WTC11 (cell line): ENCODE results near the gene DLX6. TPM values are rescaled to one million over a fixed set of nuclear protein-coding genes. Genes with fewer than 3 reads are reported as not detected.

Source experiments
- AR ChIP-seq: fragments of 250-450 bp; sonication (Bioruptor Pico); IDR thresholded peaks from 2 replicates; pipeline ENCODE4 v1.9.0; 2021; ENCODE audit warnings: mild to moderate bottlenecking
- ATF1 ChIP-seq: sonication (generic); formaldehyde crosslinking; IDR thresholded peaks from 2 replicates; pipeline ENCODE4 v1.8.1; 2023; ENCODE audit warnings: mild to moderate bottlenecking, moderate library complexity, missing genetic modification reagents
- CTCF ChIP-seq: fragments of 200-600 bp; IDR thresholded peaks from 2 replicates; pipeline ENCODE4 v1.8.0; 2022; ENCODE audit warnings: antibody characterized with exemption
- FOXK1 ChIP-seq: sonication (generic); formaldehyde crosslinking; IDR thresholded peaks from 2 replicates; pipeline ENCODE4 v1.8.0; 2022; ENCODE audit warnings: mild to moderate bottlenecking, moderate library complexity, missing genetic modification reagents
- JUN ChIP-seq: sonication (generic); formaldehyde crosslinking; IDR thresholded peaks from 2 replicates; pipeline ENCODE4 v1.8.0; 2023; ENCODE audit warnings: mild to moderate bottlenecking, missing genetic modification reagents
- NR3C1 ChIP-seq: sonication (generic); formaldehyde crosslinking; conservative IDR thresholded peaks from 2 replicates; pipeline ENCODE4 v1.8.1; 2023; ENCODE audit warnings: low read depth, mild to moderate bottlenecking, missing genetic modification reagents
- RELA ChIP-seq: sonication (generic); formaldehyde crosslinking; IDR thresholded peaks from 2 replicates; pipeline ENCODE4 v1.8.1; 2022; ENCODE audit warnings: missing genetic modification reagents, mild to moderate bottlenecking, borderline replicate concordance
- RORB ChIP-seq: fragments of 250-450 bp; sonication (Bioruptor Pico); IDR thresholded peaks from 2 replicates; pipeline ENCODE4 v1.9.0; 2021; ENCODE audit warnings: mild to moderate bottlenecking
- USF1 ChIP-seq: sonication (generic); formaldehyde crosslinking; IDR thresholded peaks from 2 replicates; pipeline ENCODE4 v1.8.0; 2022; ENCODE audit warnings: mild to moderate bottlenecking, missing genetic modification reagents
- ZNF396 ChIP-seq: fragments of 250-450 bp; sonication (Bioruptor Pico); IDR thresholded peaks from 2 replicates; pipeline ENCODE4 v1.8.0; 2021; ENCODE audit warnings: mild to moderate bottlenecking, moderate library complexity, borderline replicate concordance
- total RNA-seq: library from RNA; stranded (reverse); gene quantifications from 3 replicates; pipeline ENCODE4 v1.2.3, GENCODE V29; 2021
- TF ChIP-seq, protein P1 (sequence below): sonication (generic); formaldehyde crosslinking; IDR thresholded peaks from 2 replicates; pipeline ENCODE4 v1.8.1; 2023; ENCODE audit warnings: mild to moderate bottlenecking, missing genetic modification reagents, borderline replicate concordance
- TF ChIP-seq, protein P2 (sequence below): sonication (generic); formaldehyde crosslinking; IDR thresholded peaks from 2 replicates; pipeline ENCODE4 v1.8.0; 2023; ENCODE audit warnings: missing genetic modification reagents, mild to moderate bottlenecking, borderline replicate concordance

The DLX6 gene
- total RNA-seq, 1 experiment from 2014 or later: 0.09 TPM

DNA sequence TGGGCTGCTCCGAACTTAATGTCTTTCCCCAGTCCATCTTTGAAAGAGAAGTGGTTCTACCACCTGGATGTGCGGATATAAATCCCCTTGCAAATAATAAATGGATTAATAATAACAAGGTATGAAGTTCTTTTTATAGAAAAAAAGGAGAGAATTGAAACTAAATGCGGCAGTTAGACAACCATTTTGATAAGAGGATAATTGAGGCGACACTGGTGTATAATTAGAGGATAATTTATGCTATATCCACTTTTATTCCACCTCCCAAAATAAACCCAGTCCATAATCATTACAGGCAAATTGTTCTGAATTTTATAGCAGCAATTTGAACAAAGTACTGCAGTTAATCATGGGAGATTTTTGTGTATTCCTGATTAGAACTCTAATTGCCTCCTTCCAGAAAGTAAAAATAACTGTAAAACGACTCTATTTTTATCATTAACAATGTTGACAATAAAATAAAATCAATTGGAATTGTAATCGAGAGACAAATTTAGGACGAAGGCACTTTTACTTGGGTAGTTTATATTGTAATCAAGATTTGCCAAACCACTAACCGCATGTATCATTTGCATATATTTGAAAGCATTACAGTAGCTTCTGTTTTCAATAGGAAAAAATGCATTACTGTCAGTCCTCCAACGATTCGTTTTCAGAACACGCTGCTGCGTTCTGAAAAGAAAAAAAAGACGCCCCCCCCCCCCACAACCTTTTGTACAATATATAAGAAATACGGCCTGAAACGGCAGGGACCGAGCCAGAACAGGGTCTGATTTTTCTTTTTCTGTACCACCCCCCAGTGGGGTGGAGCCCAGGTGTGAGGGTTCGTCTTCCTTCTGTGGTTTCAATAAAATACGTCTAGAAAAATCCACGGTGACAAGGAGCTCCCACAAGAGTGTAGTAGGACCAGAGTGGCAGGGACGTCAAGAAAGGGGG, 838 bp upstream of the DLX6 start (continued):
- TF ChIP-seq CTCF: no peak
- no peak for TF ChIP-seq RORB (CRISPR knock-in tag)
- no peak for TF ChIP-seq ATF1 (CRISPR knock-in tag)
- TF ChIP-seq FOXK1: no peak
- TF ChIP-seq NR3C1: no peak
- no peak for TF ChIP-seq ZNF396
- TF ChIP-seq AR: no peak
- TF ChIP-seq, protein P1, sequence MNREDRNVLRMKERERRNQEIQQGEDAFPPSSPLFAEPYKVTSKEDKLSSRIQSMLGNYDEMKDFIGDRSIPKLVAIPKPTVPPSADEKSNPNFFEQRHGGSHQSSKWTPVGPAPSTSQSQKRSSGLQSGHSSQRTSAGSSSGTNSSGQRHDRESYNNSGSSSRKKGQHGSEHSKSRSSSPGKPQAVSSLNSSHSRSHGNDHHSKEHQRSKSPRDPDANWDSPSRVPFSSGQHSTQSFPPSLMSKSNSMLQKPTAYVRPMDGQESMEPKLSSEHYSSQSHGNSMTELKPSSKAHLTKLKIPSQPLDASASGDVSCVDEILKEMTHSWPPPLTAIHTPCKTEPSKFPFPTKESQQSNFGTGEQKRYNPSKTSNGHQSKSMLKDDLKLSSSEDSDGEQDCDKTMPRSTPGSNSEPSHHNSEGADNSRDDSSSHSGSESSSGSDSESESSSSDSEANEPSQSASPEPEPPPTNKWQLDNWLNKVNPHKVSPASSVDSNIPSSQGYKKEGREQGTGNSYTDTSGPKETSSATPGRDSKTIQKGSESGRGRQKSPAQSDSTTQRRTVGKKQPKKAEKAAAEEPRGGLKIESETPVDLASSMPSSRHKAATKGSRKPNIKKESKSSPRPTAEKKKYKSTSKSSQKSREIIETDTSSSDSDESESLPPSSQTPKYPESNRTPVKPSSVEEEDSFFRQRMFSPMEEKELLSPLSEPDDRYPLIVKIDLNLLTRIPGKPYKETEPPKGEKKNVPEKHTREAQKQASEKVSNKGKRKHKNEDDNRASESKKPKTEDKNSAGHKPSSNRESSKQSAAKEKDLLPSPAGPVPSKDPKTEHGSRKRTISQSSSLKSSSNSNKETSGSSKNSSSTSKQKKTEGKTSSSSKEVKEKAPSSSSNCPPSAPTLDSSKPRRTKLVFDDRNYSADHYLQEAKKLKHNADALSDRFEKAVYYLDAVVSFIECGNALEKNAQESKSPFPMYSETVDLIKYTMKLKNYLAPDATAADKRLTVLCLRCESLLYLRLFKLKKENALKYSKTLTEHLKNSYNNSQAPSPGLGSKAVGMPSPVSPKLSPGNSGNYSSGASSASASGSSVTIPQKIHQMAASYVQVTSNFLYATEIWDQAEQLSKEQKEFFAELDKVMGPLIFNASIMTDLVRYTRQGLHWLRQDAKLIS (CRISPR knock-in tag): no peak
- TF ChIP-seq JUN (CRISPR knock-in tag): no peak
- TF ChIP-seq USF1 (CRISPR knock-in tag): no peak
- TF ChIP-seq RELA (CRISPR knock-in tag): no peak
- TF ChIP-seq, protein P2, sequence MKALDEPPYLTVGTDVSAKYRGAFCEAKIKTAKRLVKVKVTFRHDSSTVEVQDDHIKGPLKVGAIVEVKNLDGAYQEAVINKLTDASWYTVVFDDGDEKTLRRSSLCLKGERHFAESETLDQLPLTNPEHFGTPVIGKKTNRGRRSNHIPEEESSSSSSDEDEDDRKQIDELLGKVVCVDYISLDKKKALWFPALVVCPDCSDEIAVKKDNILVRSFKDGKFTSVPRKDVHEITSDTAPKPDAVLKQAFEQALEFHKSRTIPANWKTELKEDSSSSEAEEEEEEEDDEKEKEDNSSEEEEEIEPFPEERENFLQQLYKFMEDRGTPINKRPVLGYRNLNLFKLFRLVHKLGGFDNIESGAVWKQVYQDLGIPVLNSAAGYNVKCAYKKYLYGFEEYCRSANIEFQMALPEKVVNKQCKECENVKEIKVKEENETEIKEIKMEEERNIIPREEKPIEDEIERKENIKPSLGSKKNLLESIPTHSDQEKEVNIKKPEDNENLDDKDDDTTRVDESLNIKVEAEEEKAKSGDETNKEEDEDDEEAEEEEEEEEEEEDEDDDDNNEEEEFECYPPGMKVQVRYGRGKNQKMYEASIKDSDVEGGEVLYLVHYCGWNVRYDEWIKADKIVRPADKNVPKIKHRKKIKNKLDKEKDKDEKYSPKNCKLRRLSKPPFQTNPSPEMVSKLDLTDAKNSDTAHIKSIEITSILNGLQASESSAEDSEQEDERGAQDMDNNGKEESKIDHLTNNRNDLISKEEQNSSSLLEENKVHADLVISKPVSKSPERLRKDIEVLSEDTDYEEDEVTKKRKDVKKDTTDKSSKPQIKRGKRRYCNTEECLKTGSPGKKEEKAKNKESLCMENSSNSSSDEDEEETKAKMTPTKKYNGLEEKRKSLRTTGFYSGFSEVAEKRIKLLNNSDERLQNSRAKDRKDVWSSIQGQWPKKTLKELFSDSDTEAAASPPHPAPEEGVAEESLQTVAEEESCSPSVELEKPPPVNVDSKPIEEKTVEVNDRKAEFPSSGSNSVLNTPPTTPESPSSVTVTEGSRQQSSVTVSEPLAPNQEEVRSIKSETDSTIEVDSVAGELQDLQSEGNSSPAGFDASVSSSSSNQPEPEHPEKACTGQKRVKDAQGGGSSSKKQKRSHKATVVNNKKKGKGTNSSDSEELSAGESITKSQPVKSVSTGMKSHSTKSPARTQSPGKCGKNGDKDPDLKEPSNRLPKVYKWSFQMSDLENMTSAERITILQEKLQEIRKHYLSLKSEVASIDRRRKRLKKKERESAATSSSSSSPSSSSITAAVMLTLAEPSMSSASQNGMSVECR: no peak
- TF ChIP-seq, all 79 proteins: peak for 0
